ENCODE data around the gene S100A12.

Gene S100A12

GRCh38 chr1:153402226-153402625 lies 26.8 kb upstream of the S100A12 start:
- peaks cover 32% of the 10 kb centered on the region for H3K27me3 Mint-ChIP-seq (ENCODE audit: low read depth)
- TF ChIP-seq, protein P1, sequence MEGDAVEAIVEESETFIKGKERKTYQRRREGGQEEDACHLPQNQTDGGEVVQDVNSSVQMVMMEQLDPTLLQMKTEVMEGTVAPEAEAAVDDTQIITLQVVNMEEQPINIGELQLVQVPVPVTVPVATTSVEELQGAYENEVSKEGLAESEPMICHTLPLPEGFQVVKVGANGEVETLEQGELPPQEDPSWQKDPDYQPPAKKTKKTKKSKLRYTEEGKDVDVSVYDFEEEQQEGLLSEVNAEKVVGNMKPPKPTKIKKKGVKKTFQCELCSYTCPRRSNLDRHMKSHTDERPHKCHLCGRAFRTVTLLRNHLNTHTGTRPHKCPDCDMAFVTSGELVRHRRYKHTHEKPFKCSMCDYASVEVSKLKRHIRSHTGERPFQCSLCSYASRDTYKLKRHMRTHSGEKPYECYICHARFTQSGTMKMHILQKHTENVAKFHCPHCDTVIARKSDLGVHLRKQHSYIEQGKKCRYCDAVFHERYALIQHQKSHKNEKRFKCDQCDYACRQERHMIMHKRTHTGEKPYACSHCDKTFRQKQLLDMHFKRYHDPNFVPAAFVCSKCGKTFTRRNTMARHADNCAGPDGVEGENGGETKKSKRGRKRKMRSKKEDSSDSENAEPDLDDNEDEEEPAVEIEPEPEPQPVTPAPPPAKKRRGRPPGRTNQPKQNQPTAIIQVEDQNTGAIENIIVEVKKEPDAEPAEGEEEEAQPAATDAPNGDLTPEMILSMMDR (IDR thresholded peaks at IDR 0.05; ENCODE audit: unreplicated experiment in 3 of 3), result no peak
- no peak overlapping the region for H3K27ac Mint-ChIP-seq
- H3K36me3 Mint-ChIP-seq (ENCODE audit: low read depth), result no peaks in the 10 kb centered on the region
- H3K4me3 Mint-ChIP-seq, result no peak overlapping the region
- H3K4me1 Mint-ChIP-seq, result no peaks in the 10 kb centered on the region
- H3K9me3 Mint-ChIP-seq, result no peaks in the 10 kb centered on the region

GRCh38 chr1:153401461-153401860 lies 26.0 kb upstream of the S100A12 start:
- Mint-ChIP-seq H3K4me1 (no peaks in the 10 kb centered on the region), H3K4me3 (no peak overlapping the region), H3K27ac (no peak overlapping the region), H3K36me3 (ENCODE audit: low read depth) (no peaks in the 10 kb centered on the region), H3K9me3 (no peaks in the 10 kb centered on the region), H3K27me3 (ENCODE audit: low read depth) (peaks cover 34% of the 10 kb centered on the region)
- TF ChIP-seq, protein P1 (IDR thresholded peaks at IDR 0.05; ENCODE audit: unreplicated experiment in 3 of 3), result no peak

DNA sequence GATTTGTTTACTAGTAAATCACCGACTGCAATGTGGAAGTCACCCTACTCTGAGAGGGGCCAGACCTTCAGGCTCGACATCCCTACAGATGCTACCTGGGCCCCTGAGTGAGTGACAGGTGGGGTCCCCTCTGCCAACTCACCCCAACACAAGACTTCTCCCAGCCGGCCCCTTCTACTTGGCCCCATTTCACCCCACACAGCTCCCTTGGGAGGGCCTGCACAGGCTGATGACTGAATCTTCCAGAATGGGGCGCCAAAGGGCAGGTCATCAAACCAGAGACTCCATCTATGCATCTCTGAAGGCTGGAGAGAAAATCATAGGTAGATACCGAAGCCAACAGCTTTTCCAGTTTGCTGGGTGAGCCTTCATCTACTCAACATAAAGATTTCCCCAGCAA lies 24.8 kb upstream of the S100A12 start:
- Mint-ChIP-seq H3K36me3 (ENCODE audit: low read depth) (no peaks in the 10 kb centered on the region), H3K9me3 (no peaks in the 10 kb centered on the region), H3K4me3 (no peak overlapping the region), H3K27ac (no peak overlapping the region), H3K4me1 (no peaks in the 10 kb centered on the region), H3K27me3 (ENCODE audit: low read depth) (peaks cover 40% of the 10 kb centered on the region)
- TF ChIP-seq, protein P1 (IDR thresholded peaks at IDR 0.05; ENCODE audit: unreplicated experiment in 3 of 3), result no peak

DNA sequence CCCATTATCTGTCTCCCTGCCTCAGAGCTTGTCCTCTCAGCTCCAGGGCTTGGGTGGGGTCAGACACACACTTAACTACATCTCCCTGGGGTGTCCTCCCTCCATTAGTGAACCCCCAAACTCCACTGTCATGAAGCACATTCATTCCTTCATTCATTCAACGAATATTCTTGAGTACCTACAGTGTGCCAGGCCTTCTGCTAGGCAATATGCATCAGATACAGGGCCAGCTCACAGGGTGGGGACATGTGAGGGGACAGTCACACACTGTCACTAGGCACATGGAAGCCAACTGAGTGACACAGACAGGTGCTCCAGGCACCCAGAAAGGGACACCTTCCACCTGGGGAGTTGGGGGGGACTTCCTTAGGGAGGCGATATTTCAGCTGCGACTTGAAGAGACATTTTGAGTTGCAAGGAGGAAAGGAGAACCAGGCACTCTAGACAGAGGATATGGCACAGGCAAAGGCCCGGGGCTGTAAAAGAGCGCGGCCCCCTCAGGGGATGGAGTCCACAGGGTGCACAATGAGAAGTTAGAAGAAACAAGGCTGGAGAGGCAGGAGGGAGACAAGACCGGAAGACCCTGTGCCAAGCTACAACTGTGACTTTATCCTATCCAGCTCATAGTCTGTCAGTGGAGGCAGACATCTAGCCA lies 24.1 kb upstream of the S100A12 start:
- Mint-ChIP-seq H3K36me3 (ENCODE audit: low read depth) (no peaks in the 10 kb centered on the region), H3K27me3 (ENCODE audit: low read depth) (peaks cover 42% of the 10 kb centered on the region), H3K4me1 (no peaks in the 10 kb centered on the region), H3K4me3 (no peak overlapping the region), H3K9me3 (no peaks in the 10 kb centered on the region), H3K27ac (no peak overlapping the region)
- TF ChIP-seq, protein P1 (IDR thresholded peaks at IDR 0.05; ENCODE audit: unreplicated experiment in 3 of 3), result no peak

DNA sequence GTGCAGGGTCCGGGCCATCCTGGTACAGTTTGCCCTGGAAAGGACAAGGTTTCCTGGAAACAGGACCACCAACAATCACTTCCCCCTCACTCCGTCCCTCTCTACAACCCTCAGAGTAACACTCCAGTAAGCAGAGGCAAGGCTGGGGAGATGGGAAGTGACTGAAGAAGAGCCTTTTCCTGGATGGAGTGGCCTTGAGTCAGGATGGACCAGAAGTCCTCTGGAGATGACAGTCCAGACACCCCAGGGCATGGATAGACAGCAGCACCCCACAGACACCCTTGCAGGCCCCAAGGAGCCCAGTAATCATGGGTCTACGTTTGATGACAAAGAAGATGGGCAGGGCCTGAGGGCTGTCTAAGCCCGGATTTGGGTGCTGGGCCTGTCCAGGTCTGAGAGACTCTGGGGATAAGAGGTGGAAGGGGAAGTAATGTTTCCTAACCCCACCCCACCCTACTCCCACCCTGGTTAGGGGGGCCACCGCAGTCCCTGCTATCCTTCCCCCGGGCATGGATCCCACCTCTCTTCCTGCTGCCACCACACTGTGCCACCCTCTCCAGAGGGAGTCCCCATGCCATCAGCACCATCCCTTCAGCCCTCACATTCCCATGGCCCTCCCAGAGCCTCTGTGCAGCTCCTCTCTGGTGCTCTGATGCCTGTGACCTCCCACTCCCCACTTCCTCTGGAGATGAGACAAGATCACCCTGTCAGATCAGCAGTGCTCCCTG lies 22.7 kb upstream of the S100A12 start:
- Mint-ChIP-seq H3K27me3 (ENCODE audit: low read depth) (peaks cover 36% of the 10 kb centered on the region), H3K4me3 (no peak overlapping the region), H3K36me3 (ENCODE audit: low read depth) (no peaks in the 10 kb centered on the region), H3K4me1 (no peaks in the 10 kb centered on the region), H3K27ac (no peak overlapping the region), H3K9me3 (no peaks in the 10 kb centered on the region)
- TF ChIP-seq, protein P1 (IDR thresholded peaks at IDR 0.05; ENCODE audit: unreplicated experiment in 3 of 3), result no peak

Data from nephron (organoid).